Effector memory CD8-positive, alpha-beta T cell (primary cell): ENCODE results near the gene C20orf202.

Source experiments
- ATAC-seq: fragments of 150-1000 bp; cut with Tn5 transposase; replicated peaks from 2 replicates; pipeline ENCODE4 v1.10.0; 2021; ENCODE audit warnings: mild to moderate bottlenecking, moderate library complexity
- DNase-seq, 3 experiments: peaks; one replicate each; pipeline ENCODE4 v3.0.0; 2021
- H3K27ac Mint-ChIP-seq, 2 donors: one replicate each; pipeline ENCODE4 v1.8.0; 2022; ENCODE audit warnings: mild to moderate bottlenecking in 2 of 2, mixed read lengths in 2 of 2, moderate library complexity in 2 of 2
- H3K27me3 Mint-ChIP-seq, 2 donors: one replicate each; pipeline ENCODE4 v1.8.0; 2022; ENCODE audit warnings: mixed read lengths in 2 of 2
- H3K36me3 Mint-ChIP-seq: one replicate; pipeline ENCODE4 v1.8.0; 2022; ENCODE audit warnings: mild to moderate bottlenecking, moderate library complexity, mixed read lengths; ENCODE audit not compliant: insufficient read depth
- H3K4me1 Mint-ChIP-seq, 2 donors: one replicate each; pipeline ENCODE4 v1.8.0; 2022; ENCODE audit warnings: low read depth in 2 of 2, mixed read lengths in 2 of 2
- H3K4me3 Mint-ChIP-seq, 2 donors: one replicate each; pipeline ENCODE4 v1.8.0; 2022; ENCODE audit warnings: mild to moderate bottlenecking in 2 of 2, mixed read lengths in 2 of 2, moderate library complexity in 2 of 2
- H3K9me3 Mint-ChIP-seq, 2 donors: one replicate each; pipeline ENCODE4 v1.8.0; 2022; ENCODE audit warnings: mixed read lengths in 2 of 2
- total RNA-seq, 9 experiments: gene quantifications; one replicate each; lab custom pipeline; 2026; lab: John Stamatoyannopoulos, UW

Gene C20orf202
- total RNA-seq, result 0 to 1.1 (median 0.11) reads per million in 9 experiments

- H3K27me3 Mint-ChIP-seq, result peaks cover 6 to 25% of the 10 kb centered on the region in 2 donors
- peaks cover 3% of the 10 kb centered on the region for H3K36me3 Mint-ChIP-seq
- H3K4me1 Mint-ChIP-seq, result no peaks in the 10 kb centered on the region
- DNase-seq (no peak), ATAC-seq (no peak)
- H3K27ac Mint-ChIP-seq, result no peak within 1 kb of the TSS
- no peaks in the 10 kb centered on the region for H3K9me3 Mint-ChIP-seq
- no peak within 1 kb of the TSS for H3K4me3 Mint-ChIP-seq
Observed at GRCh38 chr20:1202762-1203504, at the start of gene C20orf202. Gene C20orf202, plus strand, starts transcription at chr20:1203454. Its CDS starts 132 bp downstream, at chr20:1203586.

GRCh38 chr20:1154226-1154625 is 49.0 kb upstream of the C20orf202 start:
- DNase-seq, result no peak
- Mint-ChIP-seq H3K36me3 (peaks cover 13% of the 10 kb centered on the region), H3K4me1 (peaks cover 12 to 23% of the 10 kb centered on the region in 2 donors), H3K4me3 (no peak overlapping the region), H3K9me3 (no peaks in the 10 kb centered on the region), H3K27ac (no peak overlapping the region), H3K27me3 (no peaks in the 10 kb centered on the region)
- ATAC-seq, result no peak

GRCh38 chr20:1154691-1155090 is 48.6 kb upstream of the C20orf202 start:
- Mint-ChIP-seq H3K4me1 (peaks cover 10 to 23% of the 10 kb centered on the region in 2 donors), H3K4me3 (no peak overlapping the region), H3K27me3 (no peaks in the 10 kb centered on the region), H3K9me3 (no peaks in the 10 kb centered on the region), H3K36me3 (peaks cover 13% of the 10 kb centered on the region), H3K27ac (no peak overlapping the region)
- ATAC-seq, result no peak
- DNase-seq, result no peak

- DNase-seq, result no peak
- Mint-ChIP-seq H3K4me1 (peaks cover 8 to 23% of the 10 kb centered on the region in 2 donors), H3K9me3 (no peaks in the 10 kb centered on the region), H3K27me3 (no peaks in the 10 kb centered on the region), H3K36me3 (peaks cover 13% of the 10 kb centered on the region), H3K4me3 (no peak overlapping the region), H3K27ac (no peak overlapping the region)
- no peak for ATAC-seq
Observed at GRCh38 chr20:1155342-1155741, 47.9 kb upstream of the C20orf202 start.

- Mint-ChIP-seq H3K4me3 (no peak overlapping the region), H3K36me3 (peaks cover 18% of the 10 kb centered on the region), H3K27ac (no peak overlapping the region), H3K27me3 (no peaks in the 10 kb centered on the region), H3K9me3 (no peaks in the 10 kb centered on the region), H3K4me1 (peaks cover 0 to 9% of the 10 kb centered on the region in 2 donors)
- no peak for ATAC-seq
- DNase-seq, result no peak
Observed at GRCh38 chr20:1160496-1160895, 42.8 kb upstream of the C20orf202 start.

GRCh38 chr20:1160991-1161390 is 42.3 kb upstream of the C20orf202 start:
- no peak for ATAC-seq
- DNase-seq, result no peak
- no peak overlapping the region for H3K27ac Mint-ChIP-seq
- no peaks in the 10 kb centered on the region for H3K27me3 Mint-ChIP-seq
- H3K4me1 Mint-ChIP-seq, result peaks cover 0 to 6% of the 10 kb centered on the region in 2 donors
- no peak overlapping the region for H3K4me3 Mint-ChIP-seq
- peaks cover 23% of the 10 kb centered on the region for H3K36me3 Mint-ChIP-seq
- H3K9me3 Mint-ChIP-seq, result no peaks in the 10 kb centered on the region

- H3K4me3 Mint-ChIP-seq, result no peak overlapping the region
- DNase-seq, result no peak
- H3K36me3 Mint-ChIP-seq, result peaks cover 40% of the 10 kb centered on the region
- H3K27ac Mint-ChIP-seq, result no peak overlapping the region
- no peaks in the 10 kb centered on the region for H3K27me3 Mint-ChIP-seq
- no peaks in the 10 kb centered on the region for H3K9me3 Mint-ChIP-seq
- ATAC-seq, result no peak
- peaks cover 0 to 3% of the 10 kb centered on the region in 2 donors for H3K4me1 Mint-ChIP-seq
Observed at GRCh38 chr20:1163105-1163504, 40.1 kb upstream of the C20orf202 start.

GRCh38 chr20:1163653-1164052 is 39.6 kb upstream of the C20orf202 start:
- ATAC-seq, result no peak
- Mint-ChIP-seq H3K9me3 (no peaks in the 10 kb centered on the region), H3K4me1 (peaks cover 0 to 3% of the 10 kb centered on the region in 2 donors), H3K36me3 (peaks cover 44% of the 10 kb centered on the region), H3K4me3 (no peak overlapping the region), H3K27ac (no peak overlapping the region), H3K27me3 (no peaks in the 10 kb centered on the region)
- DNase-seq, result no peak

GRCh38 chr20:1164871-1165270 is 38.4 kb upstream of the C20orf202 start:
- Mint-ChIP-seq H3K4me3 (no peak overlapping the region), H3K4me1 (peaks cover 0 to 3% of the 10 kb centered on the region in 2 donors), H3K36me3 (peaks cover 49% of the 10 kb centered on the region), H3K27me3 (no peaks in the 10 kb centered on the region), H3K9me3 (no peaks in the 10 kb centered on the region), H3K27ac (no peak overlapping the region)
- DNase-seq (no peak), ATAC-seq (no peak)

- ATAC-seq, result no peak
- peaks cover 54% of the 10 kb centered on the region for H3K36me3 Mint-ChIP-seq
- no peaks in the 10 kb centered on the region for H3K27me3 Mint-ChIP-seq
- H3K9me3 Mint-ChIP-seq, result no peaks in the 10 kb centered on the region
- no peak overlapping the region for H3K4me3 Mint-ChIP-seq
- no peak for DNase-seq
- peaks cover 3 to 4% of the 10 kb centered on the region in 2 donors for H3K4me1 Mint-ChIP-seq
- H3K27ac Mint-ChIP-seq, result no peak overlapping the region
Observed at GRCh38 chr20:1165521-1165920, 37.7 kb upstream of the C20orf202 start.

- Mint-ChIP-seq H3K27ac (peak overlapping the region in 1 of 2 donors; percentile 17), H3K36me3 (peaks cover 57% of the 10 kb centered on the region), H3K27me3 (no peaks in the 10 kb centered on the region), H3K9me3 (no peaks in the 10 kb centered on the region), H3K4me3 (no peak overlapping the region), H3K4me1 (peaks cover 1 to 4% of the 10 kb centered on the region in 2 donors)
- ATAC-seq (no peak), DNase-seq (no peak)
Observed at GRCh38 chr20:1165941-1166340, 37.3 kb upstream of the C20orf202 start.

- no peak overlapping the region for H3K27ac Mint-ChIP-seq
- H3K9me3 Mint-ChIP-seq, result no peaks in the 10 kb centered on the region
- H3K4me1 Mint-ChIP-seq, result peaks cover 0 to 4% of the 10 kb centered on the region in 2 donors
- no peak for ATAC-seq
- H3K4me3 Mint-ChIP-seq, result no peak overlapping the region
- no peaks in the 10 kb centered on the region for H3K27me3 Mint-ChIP-seq
- peaks cover 61% of the 10 kb centered on the region for H3K36me3 Mint-ChIP-seq
- no peak for DNase-seq
Observed at GRCh38 chr20:1166948-1167720, 36.1 kb upstream of the C20orf202 start.

- Mint-ChIP-seq H3K4me1 (peaks cover 0 to 4% of the 10 kb centered on the region in 2 donors), H3K9me3 (no peaks in the 10 kb centered on the region), H3K27ac (no peak overlapping the region), H3K27me3 (no peaks in the 10 kb centered on the region), H3K4me3 (no peak overlapping the region), H3K36me3 (peaks cover 55% of the 10 kb centered on the region)
- ATAC-seq (no peak), DNase-seq (no peak)
Observed at GRCh38 chr20:1169224-1169623, 34.0 kb upstream of the C20orf202 start.
